ENCODE measurements around the gene MITF.

MITF gene

GRCh38 chr3:69861556-69861955 is 122.3 kb downstream of the MITF start:
- intact Hi-C loops (cut with micrococcal nuclease): no loop called here
- no peaks in the 10 kb centered on the region for H3K27me3 Mint-ChIP-seq
- peaks cover 7% of the 10 kb centered on the region for H3K4me1 Mint-ChIP-seq (ENCODE audit: low read depth)
- H3K4me3 Mint-ChIP-seq: no peak overlapping the region
- no peaks in the 10 kb centered on the region for H3K9me3 Mint-ChIP-seq
- no peak overlapping the region for H3K27ac Mint-ChIP-seq
- no peaks in the 10 kb centered on the region for H3K36me3 Mint-ChIP-seq (ENCODE audit: low read depth)

DNA sequence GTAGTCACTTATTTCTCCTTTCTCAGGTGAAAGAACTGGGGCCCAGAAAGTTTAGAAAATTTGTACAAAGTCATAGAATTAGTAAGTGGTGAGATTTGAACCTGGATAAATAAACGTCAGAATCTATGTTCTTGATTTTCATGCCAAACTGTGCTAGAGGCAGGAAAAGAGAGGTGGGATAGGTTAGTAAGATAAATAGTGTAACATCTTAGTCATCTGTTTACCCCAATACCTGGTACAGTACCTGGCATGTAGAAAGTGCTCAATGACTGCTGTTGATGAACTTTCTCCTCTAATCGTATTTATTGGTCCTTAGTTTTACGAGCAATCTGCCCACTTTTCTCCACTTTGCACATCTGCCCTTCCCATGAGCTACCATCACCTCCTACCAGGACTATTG is 124.9 kb downstream of the MITF start:
- intact Hi-C loops (cut with micrococcal nuclease): no loop called here
- Mint-ChIP-seq H3K27ac (no peak overlapping the region), H3K4me1 (ENCODE audit: low read depth) (no peaks in the 10 kb centered on the region), H3K36me3 (ENCODE audit: low read depth) (no peaks in the 10 kb centered on the region), H3K9me3 (no peaks in the 10 kb centered on the region), H3K4me3 (no peak overlapping the region), H3K27me3 (no peaks in the 10 kb centered on the region)

DNA sequence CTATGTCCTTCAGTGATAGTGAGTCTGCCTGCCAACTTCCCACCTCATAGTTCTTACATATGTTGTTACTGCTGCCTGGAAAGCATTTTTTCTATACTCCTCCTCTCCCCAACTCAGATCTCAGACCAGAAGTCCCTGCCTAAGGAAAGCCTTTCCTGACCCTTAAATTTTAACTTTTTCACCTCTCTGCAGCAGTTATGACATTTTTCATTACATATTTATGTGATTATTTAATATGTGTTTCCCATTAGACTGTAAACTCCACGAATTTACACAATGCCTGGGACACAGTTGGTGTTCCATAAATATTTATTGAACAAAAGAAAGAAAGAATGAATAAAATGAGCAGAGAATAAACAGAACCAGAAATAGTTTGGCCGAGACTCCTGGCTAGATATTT is 125.5 kb downstream of the MITF start:
- H3K9me3 Mint-ChIP-seq: no peaks in the 10 kb centered on the region
- intact Hi-C loops (cut with micrococcal nuclease): no loop called here
- no peaks in the 10 kb centered on the region for H3K36me3 Mint-ChIP-seq (ENCODE audit: low read depth)
- no peaks in the 10 kb centered on the region for H3K27me3 Mint-ChIP-seq
- no peak overlapping the region for H3K27ac Mint-ChIP-seq
- no peak overlapping the region for H3K4me3 Mint-ChIP-seq
- H3K4me1 Mint-ChIP-seq (ENCODE audit: low read depth): no peaks in the 10 kb centered on the region

GRCh38 chr3:69865925-69866679 is 126.8 kb downstream of the MITF start:
- intact Hi-C loops (cut with micrococcal nuclease): no loop called here
- Mint-ChIP-seq H3K27ac (no peak overlapping the region), H3K4me1 (ENCODE audit: low read depth) (no peaks in the 10 kb centered on the region), H3K27me3 (no peaks in the 10 kb centered on the region), H3K9me3 (no peaks in the 10 kb centered on the region), H3K36me3 (ENCODE audit: low read depth) (no peaks in the 10 kb centered on the region), H3K4me3 (no peak overlapping the region)

DNA sequence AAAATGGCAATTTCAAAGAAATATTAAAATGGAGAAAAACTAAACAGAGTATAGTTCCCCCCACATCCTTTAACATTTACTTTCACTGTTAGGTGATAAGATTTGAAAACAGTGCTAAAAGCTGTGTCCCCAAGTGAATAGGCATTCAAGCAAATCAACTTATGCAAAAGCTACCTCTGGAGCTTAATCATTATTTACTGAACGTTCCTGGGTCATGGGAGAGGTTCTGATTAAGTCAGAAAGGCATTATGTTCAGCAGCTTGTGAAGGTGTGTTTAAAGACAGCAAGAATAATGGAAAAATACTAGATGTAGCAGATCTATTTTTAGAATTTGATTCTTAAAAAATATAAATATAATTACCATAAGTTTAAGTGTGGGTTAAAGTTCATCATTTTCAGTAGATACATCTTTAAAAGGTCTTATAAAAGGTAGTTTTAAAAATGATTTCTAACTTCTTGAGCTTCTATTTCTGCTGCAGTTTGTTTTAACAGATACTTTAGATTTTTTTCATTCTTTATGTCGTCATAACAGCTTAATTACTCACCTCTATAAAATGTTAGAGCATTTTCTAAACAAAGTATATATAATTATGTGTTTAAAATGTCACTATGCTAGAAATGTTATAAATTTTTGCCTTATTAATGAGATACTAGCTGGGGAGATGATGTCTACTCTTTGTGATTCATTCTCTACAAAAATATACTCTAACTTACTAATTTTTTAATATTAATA is 127.9 kb downstream of the MITF start:
- Mint-ChIP-seq H3K4me1 (ENCODE audit: low read depth) (peaks cover 5% of the 10 kb centered on the region), H3K36me3 (ENCODE audit: low read depth) (no peaks in the 10 kb centered on the region), H3K9me3 (no peaks in the 10 kb centered on the region), H3K27ac (no peak overlapping the region), H3K4me3 (no peak overlapping the region), H3K27me3 (no peaks in the 10 kb centered on the region)
- intact Hi-C loops (cut with micrococcal nuclease): no loop called here

DNA sequence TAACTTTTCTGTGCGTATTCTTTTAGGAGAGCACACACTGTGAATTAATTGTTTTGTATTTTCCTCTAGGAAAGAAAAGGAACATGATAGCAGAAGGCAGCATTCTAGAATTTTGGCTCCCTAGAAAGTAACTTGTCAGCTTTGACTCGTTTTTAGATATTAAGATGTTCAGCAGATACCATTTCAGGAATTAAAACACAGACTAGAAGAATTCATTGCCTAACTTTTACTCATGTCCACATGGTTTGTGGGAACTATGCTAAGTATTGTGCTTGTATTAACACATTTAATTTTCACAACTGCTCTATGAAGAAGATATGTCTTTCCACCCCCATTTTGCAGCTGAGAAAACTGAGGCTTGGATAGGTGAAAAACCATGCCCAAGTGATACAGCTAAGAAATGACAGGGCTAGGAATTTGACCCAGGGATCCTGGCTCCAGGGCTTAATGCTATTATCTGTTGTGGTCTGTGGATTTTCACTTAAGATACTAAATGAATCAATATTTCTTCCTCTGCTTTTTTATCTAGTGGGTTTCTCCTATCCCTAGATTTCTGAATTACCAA is 128.8 kb downstream of the MITF start:
- Mint-ChIP-seq H3K27ac (no peak overlapping the region), H3K27me3 (no peaks in the 10 kb centered on the region), H3K9me3 (no peaks in the 10 kb centered on the region), H3K36me3 (ENCODE audit: low read depth) (no peaks in the 10 kb centered on the region), H3K4me1 (ENCODE audit: low read depth) (peaks cover 6% of the 10 kb centered on the region), H3K4me3 (no peak overlapping the region)
- intact Hi-C loops (cut with micrococcal nuclease): no loop called here

- Mint-ChIP-seq H3K4me3 (no peak overlapping the region), H3K27me3 (no peaks in the 10 kb centered on the region), H3K27ac (no peak overlapping the region)
These were observed 129.7 kb downstream of the MITF start for GRCh38 chr3:69868841-69869420.

DNA sequence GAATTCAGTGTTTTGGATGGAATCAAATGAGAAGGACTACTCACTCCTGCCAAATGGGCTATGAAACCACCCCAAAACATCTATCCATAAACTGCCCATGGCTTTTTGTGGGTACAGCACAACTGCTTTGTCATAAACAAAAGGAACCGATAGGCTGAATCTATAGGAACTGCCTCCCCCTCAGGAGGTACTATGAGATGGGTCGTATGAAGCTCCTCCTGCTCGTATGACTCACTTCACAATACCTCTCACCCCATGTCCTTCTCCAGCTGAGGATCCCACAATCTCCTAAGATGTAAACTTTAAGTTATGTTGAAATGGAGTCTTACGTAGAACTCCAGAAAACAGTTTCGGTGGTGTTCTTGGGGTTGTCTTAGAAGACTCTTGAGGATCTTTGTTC is 130.4 kb downstream of the MITF start:
- Mint-ChIP-seq H3K4me1 (ENCODE audit: low read depth) (peaks cover 6% of the 10 kb centered on the region), H3K4me3 (no peak overlapping the region), H3K36me3 (ENCODE audit: low read depth) (no peaks in the 10 kb centered on the region), H3K27ac (no peak overlapping the region), H3K9me3 (no peaks in the 10 kb centered on the region), H3K27me3 (no peaks in the 10 kb centered on the region)
- intact Hi-C loops (cut with micrococcal nuclease): no loop called here

More at GRCh38 chr3:69868841-69869420, 129.7 kb downstream of the MITF start:
- no peaks in the 10 kb centered on the region for H3K36me3 Mint-ChIP-seq (ENCODE audit: low read depth)
- peaks cover 6% of the 10 kb centered on the region for H3K4me1 Mint-ChIP-seq (ENCODE audit: low read depth)
- H3K9me3 Mint-ChIP-seq: no peaks in the 10 kb centered on the region
- intact Hi-C loops (cut with micrococcal nuclease): no loop called here

GRCh38 chr3:69871251-69871650 is 132.0 kb downstream of the MITF start:
- Mint-ChIP-seq H3K9me3 (no peaks in the 10 kb centered on the region), H3K4me1 (ENCODE audit: low read depth) (peaks cover 6% of the 10 kb centered on the region), H3K27me3 (no peaks in the 10 kb centered on the region), H3K4me3 (no peak overlapping the region), H3K36me3 (ENCODE audit: low read depth) (no peaks in the 10 kb centered on the region), H3K27ac (no peak overlapping the region)
- intact Hi-C loops (cut with micrococcal nuclease): no loop called here

DNA sequence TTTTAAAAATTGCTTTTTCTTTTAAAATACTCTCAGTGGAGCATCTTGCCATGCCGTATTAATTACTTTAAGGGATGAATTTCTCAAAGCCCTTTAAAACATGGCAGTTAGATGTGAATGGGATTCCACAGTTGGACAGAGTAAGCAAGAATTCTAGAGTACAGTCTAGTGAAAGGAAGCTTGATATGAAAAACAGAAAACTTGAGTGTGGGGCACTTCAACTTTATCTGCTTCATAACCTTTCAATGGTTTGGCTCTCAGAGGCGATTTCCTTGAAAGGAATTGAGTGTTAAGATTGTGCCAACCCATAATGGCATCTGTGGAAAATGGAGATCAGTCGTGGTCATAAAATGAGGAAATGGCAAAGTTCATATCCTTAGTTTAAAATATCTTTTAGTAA is 132.6 kb downstream of the MITF start:
- H3K27ac Mint-ChIP-seq: no peak overlapping the region
- H3K9me3 Mint-ChIP-seq: no peaks in the 10 kb centered on the region
- H3K4me1 Mint-ChIP-seq (ENCODE audit: low read depth): peaks cover 6% of the 10 kb centered on the region
- intact Hi-C loops (cut with micrococcal nuclease): no loop called here
- H3K36me3 Mint-ChIP-seq (ENCODE audit: low read depth): no peaks in the 10 kb centered on the region
- no peak overlapping the region for H3K4me3 Mint-ChIP-seq
- no peaks in the 10 kb centered on the region for H3K27me3 Mint-ChIP-seq

DNA sequence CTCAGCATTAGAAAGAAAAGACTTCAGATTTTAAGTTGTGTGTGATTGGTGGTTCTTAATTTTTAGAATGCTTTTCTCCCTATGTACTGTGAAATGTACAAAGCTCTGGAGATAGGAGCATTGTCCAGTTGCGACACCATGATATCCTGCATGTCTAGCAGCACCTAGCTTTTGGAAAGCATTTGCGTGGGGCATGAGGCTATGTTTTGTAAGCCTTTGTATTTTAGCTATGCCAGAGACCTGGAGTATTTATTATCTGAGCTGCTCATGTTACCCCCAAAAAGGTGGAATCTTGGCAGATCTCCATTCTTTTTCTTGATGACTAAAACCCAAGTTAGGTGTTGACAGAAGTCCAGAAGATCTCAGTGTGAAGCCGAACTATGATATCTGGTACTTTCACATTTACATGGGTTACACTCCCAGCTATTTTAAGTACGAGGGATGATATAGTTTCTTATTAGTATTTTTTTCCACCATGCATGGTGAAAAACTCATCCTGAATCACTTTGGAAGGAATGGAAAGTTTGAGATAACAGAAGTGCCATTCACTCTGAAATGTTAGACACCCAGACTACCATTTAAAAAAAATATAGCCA is 133.6 kb downstream of the MITF start:
- H3K36me3 Mint-ChIP-seq (ENCODE audit: low read depth): no peaks in the 10 kb centered on the region

GRCh38 chr3:69876073-69876472 is 136.8 kb downstream of the MITF start:
- H3K27ac Mint-ChIP-seq: no peak overlapping the region
- no peaks in the 10 kb centered on the region for H3K9me3 Mint-ChIP-seq
- intact Hi-C loops (cut with micrococcal nuclease): no loop called here
- H3K36me3 Mint-ChIP-seq (ENCODE audit: low read depth): no peaks in the 10 kb centered on the region
- H3K4me1 Mint-ChIP-seq (ENCODE audit: low read depth): peaks cover 10% of the 10 kb centered on the region
- H3K27me3 Mint-ChIP-seq: no peaks in the 10 kb centered on the region
- H3K4me3 Mint-ChIP-seq: no peak overlapping the region

More for the DNA sequence above, 133.6 kb downstream of the MITF start:
- Mint-ChIP-seq H3K4me1 (ENCODE audit: low read depth) (peaks cover 6% of the 10 kb centered on the region), H3K9me3 (no peaks in the 10 kb centered on the region), H3K27me3 (no peaks in the 10 kb centered on the region), H3K27ac (no peak overlapping the region), H3K4me3 (no peak overlapping the region)
- intact Hi-C loops (cut with micrococcal nuclease): no loop called here

DNA sequence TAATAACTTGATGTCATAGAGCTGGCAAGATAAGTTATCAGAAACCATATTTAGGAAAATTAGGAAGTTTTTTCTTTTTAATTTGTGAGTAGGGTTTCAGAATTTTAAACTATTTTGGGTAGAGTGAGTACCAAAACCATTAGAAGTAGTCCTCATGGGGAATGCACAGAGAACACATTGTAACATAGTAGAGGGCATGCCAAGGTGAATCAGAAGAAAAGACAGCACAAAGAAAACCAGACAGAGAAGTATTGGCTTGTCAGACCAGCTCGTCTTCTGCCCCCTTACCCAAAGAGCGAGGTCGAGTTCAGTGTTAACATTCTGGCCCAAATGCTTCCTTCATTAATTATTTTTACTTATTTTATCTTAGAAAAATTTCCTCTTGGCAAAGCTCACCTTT is 139.0 kb downstream of the MITF start:
- intact Hi-C loops (cut with micrococcal nuclease): no loop called here
- Mint-ChIP-seq H3K4me3 (no peak overlapping the region), H3K4me1 (ENCODE audit: low read depth) (peaks cover 5% of the 10 kb centered on the region), H3K27me3 (no peaks in the 10 kb centered on the region), H3K27ac (no peak overlapping the region), H3K9me3 (no peaks in the 10 kb centered on the region), H3K36me3 (ENCODE audit: low read depth) (no peaks in the 10 kb centered on the region)

DNA sequence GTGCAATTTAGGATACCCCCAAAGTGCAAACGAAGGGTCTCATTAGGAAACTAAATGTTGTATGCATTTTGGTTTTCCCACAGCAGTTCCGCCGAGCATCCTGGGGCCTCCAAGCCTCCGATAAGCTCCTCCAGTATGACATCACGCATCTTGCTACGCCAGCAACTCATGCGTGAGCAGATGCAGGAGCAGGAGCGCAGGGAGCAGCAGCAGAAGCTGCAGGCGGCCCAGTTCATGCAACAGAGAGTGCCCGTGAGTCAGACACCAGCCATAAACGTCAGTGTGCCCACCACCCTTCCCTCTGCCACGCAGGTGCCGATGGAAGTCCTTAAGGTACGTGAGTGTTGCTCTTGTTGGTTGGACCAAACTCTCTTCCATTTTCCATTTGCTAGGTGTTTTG is 139.8 kb downstream of the MITF start:
- Mint-ChIP-seq H3K36me3 (ENCODE audit: low read depth) (peaks cover 4% of the 10 kb centered on the region), H3K4me1 (ENCODE audit: low read depth) (peaks cover 5% of the 10 kb centered on the region), H3K27ac (no peak overlapping the region), H3K9me3 (no peaks in the 10 kb centered on the region), H3K27me3 (no peaks in the 10 kb centered on the region), H3K4me3 (no peak overlapping the region)
- intact Hi-C loops (cut with micrococcal nuclease): no loop called here

Data from dendritic cell treated with granulocyte-macrophage colony-stimulating factor and Interleukin-4, amounts not matched to agents 40 ng/mL and 50 ng/mL, for 4 days (primary cell).